T-helper 2 cell treated with Interferon-gamma antibody and Interleukin-4, amounts not matched to agents 100 ng/mL and 5 ng/mL, for 36 hours (primary cell): ENCODE data around the gene SGPL1. TPM values are rescaled to one million over a fixed set of nuclear protein-coding genes. Genes with fewer than 3 reads are reported as not detected.

Experiments used
- intact Hi-C: fragments of 100-400 bp; cut with micrococcal nuclease; formaldehyde crosslinking; loops from one replicate; pipeline ENCODE4 v1.15.1; 2023
- total RNA-seq: library from RNA; stranded (reverse); gene quantifications from 2 replicates; pipeline ENCODE4 v1.2.3, GENCODE V29; 2022

The SGPL1 gene
- total RNA-seq, 1 donor from 2014 or later, result 27.2 TPM

DNA sequence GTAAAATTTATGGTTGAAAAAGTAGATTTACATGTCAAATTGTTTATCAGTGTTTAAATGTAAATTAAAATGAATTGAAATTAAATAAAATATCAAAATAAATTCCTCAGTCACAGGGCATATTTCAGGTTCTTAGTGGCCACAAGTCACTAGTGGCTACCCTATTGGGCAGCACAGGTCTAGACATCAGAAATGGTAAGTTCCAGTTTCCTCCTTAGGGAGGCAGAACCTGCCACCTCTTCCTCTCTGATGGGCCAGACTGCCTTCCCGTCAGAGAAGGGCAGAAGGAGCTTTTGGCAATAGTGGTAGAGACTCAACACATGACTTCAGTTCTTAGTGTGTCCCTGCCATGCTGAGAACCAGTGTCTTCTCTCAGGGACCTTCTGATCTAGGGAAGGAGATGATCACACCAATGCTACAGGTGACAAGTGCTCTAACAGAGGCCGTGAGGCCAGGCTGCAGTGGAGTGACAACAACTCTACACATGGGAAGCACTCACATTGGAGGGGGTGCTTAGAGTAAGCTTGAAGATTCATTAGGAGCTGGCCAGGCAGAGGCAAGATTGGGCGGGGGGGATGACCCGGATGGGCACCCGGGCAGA is 87.0 kb downstream of the SGPL1 start:
- intact Hi-C loops, result no loop called here

DNA sequence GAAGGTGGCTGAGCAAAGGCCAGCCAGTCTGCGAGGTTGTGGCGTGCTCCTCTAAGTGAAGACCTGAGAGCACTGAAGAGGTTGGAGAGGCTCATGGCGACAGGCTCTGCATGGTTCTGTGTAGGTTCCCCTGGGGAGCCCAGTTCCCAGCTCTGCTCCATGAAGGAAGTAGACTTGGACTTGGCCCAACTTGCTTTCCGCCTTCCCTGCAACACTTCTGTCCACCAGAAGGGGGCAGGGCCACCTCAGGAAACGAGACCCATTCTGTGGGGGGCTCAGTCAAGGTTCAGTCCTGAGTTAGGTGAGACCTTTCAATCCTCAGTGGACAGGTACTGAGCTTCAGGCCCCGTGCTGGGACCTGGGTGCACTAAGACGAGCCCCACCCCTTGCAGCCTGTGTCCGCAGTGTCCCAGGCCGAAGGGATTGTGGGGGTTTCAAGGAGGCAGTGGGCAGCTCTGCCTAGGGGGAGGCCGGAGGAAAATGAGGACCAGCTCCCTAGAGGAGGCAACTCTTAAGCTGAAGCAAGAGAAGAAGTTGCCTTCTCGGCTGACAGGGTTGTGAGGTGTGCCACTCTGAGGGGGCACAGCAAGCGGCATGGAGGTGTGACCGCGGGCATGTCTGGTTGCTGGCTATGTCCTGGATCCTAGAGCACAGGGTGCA is 87.6 kb downstream of the SGPL1 start:
- intact Hi-C loops, result no loop called here

DNA sequence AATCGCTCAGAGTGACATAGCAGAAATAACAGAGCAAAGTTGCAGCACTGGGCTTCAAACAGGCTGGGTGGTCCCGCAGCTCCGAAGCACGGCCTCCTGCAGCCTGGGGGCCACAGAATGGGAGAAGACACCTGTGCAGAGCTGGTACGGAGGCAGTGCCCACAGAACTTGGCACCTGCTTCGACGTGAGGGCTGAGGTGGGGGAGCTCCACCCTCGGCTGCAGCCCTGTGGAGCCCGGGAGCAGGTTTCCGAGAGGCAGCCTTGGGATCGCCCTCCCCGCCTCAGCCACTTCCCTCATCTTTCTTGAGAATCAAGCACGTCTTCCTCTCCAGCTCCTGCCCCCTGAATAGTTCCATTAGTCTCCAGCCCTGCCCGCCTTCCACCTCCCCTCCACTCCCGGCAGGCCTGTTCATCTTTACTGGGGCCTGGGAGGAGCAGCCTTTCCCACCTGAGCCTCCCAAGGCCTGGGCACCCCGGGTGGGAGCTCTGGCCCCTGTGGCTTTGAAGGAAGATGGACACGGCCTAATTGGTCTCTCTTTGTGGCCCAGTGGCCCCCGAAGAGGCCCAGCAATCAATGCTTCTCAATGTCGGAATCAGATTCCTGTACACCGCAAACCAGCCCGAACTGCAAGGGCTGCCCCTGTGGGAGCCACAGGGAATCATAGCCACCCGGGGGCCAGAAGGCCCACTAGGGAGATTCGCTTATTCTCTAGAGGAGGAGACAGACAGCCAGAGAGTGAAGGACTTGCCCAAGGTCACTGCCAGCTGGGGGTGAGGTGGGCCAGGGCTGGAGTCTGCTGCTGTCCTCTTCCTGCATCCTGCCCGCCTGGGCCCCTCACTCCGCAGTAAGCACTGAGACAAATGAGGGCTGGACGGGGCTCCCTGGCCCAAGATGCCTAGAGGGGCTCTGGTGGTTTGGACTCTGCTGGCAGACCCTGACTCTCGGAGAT is 89.6 kb downstream of the SGPL1 start:
- intact Hi-C loops, result no loop called here

DNA sequence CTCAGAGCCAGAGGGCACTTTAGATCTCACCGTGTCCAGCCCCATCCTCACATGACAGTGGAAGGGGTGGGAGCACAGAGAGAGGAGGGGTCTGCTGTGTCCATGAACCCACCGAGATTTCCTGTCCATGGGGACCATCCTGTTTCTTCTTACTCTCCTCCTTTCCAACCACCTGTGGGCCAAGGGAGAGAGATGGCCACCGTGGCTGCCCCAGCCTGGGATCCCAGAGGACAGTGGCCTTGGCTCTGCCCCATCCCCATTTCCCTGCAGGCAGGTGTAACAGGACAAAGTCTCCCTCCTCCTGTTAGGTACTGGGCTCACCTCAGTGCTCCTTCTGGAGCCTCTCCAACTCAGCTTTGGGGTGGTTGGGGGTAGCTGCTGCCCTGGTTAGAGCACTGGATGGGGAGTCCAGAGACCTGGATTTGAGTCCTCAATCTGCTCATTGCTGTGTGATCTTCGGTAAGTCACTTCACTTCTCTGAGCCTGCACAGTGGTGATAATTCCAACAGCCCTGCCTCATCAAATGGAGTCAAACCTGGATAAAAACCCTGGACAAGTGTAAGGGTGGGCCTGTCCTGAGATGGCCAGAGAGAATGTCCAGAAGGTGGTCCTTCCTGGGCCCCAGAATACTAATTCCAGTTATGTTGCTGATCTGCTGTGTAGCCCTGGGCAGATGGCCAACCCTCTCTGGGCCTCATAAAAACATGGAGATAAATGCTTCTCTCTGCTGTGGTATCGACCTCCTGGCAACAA is 90.5 kb downstream of the SGPL1 start:
- intact Hi-C loops, result no loop called here

DNA sequence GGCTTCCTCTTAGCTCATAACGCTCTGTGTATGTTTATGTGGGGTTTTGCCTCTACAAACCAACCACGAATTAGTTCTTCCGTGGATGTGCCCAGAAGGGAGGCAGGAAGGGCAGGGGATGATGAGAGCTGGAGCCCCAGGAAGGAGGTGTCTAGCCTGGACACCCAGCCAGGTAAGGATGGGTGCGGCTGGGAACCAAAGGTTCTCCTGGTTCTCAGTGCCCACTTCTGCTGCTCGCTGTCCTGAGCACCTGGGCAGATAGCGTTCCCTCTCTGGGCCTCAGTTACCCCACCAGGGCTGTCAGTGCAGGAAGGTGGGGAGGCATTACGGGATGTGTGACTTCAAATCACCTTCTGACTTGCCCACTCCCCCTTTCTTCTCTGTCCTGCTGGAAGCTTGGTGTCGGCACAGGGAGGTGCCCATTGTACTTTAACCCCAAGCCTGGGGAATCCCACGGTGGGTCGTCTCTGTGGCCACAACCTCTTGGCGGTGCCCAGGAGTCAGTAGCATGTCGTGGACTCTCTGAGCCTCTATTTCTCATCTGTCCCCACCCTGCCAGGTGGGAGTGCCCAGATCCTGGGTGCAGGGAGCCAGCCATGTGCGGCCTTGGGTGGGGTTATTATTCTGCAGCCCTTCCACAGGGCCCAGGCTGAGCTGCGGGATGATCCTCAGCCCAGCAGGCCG is 91.3 kb downstream of the SGPL1 start:
- intact Hi-C loops, result no loop called here

DNA sequence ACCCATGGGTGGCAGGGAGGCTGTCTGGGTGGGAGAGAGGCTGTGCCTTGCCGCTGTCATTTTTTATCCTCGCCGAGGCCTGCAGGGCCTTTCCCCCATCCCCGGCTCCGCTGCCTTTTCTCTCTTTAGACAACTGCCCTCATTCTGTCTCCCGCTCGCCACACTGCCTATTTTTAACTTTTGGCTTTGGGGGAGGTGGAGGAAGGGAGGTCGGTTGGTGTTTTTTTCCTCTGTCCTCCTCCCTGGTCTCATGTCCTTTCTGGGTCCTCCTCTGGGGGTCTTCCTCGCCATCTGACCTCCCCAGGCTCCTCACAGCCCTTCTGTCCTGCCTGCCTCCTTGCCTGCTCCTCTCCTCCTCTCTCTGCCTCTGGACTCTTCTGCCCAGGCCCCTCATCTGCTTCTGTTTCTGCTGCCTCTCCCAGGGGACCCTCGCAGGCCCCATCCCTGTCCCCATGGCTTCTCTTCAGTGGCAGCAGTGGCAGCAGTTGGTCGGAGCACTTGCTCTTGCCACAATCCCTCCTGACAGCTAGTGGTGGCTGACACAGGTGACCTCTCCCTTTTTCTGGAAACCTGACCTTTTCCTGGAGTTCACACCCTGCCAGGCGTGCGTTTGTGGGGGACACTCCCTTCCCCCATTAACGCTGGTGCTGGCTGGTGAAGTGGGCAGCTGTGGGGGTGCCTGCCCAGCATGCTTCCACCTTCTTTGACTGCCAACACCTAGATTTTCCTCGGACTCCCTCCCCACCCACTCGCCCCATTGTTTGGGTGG is 92.1 kb downstream of the SGPL1 start:
- intact Hi-C loops, result no loop called here

DNA sequence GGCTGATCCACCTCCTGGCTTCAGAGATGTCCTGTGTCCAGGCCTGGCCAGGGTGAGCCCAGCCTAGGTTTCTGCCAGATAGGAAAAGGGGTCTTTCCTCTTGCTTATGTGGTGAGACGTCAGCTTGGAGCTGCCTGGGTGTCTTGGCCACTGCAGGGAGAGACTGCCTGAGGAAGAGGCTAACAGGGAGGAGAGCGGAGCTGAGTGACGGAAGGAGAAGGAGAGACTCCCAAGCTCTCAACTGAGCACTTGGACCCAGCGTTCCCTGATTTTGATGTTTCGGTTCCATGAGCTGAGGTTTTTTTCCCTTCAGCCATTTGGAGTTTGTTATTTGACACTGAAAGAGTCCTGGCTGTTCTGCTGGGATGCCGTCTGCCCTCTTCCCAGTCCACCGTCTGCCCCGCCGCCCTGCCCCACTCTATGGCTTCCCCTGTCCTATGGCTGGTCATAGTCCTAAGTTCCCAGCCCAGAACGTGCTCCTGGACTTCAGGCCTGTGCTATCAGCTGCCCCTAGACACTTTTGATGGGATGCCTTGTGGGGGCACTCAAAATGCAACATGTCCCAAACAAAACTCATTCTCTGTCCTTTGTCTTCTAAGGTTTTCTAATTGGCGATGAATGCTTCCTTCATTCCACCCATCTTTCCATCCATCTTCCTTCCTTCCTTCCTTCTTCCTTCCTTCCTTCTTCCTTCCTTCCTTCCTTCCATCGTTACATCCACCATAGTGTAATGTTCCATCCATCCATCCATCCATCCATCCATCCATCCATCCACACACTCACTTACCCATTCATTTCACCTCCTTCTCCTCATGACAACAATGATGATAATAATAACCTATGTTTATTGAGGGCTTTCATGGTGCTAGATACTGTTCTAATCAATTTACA is 92.9 kb downstream of the SGPL1 start:
- intact Hi-C loops, result no loop called here

DNA sequence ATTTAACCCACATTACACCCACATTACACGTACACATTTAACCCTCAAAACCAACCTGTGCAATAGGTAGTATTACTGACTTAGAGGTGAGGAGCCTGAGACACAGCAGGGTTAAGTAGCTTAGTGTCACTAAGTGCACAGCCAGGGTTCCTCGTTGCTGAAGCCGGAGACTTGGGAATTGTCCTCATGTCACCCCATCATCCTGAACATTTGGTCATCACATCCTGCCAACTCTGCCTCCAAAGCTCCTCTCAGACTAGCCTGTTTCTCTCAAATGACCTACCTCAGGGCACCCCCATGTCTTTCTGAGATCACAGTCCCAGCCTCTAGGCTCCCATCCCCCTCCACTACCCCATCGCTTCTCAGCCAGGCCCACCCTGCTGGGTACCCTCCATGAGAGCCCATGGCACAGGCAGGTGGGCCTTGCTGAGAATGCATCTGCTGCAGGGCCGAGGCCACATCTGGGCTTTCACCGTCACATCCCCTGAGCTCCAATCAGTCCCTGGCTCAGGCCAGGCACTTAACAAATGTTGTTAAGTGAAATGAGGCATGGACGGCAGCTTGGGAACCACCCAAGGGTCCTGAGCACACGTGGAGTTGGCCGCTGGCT is 93.7 kb downstream of the SGPL1 start:
- intact Hi-C loops, result no loop called here

DNA sequence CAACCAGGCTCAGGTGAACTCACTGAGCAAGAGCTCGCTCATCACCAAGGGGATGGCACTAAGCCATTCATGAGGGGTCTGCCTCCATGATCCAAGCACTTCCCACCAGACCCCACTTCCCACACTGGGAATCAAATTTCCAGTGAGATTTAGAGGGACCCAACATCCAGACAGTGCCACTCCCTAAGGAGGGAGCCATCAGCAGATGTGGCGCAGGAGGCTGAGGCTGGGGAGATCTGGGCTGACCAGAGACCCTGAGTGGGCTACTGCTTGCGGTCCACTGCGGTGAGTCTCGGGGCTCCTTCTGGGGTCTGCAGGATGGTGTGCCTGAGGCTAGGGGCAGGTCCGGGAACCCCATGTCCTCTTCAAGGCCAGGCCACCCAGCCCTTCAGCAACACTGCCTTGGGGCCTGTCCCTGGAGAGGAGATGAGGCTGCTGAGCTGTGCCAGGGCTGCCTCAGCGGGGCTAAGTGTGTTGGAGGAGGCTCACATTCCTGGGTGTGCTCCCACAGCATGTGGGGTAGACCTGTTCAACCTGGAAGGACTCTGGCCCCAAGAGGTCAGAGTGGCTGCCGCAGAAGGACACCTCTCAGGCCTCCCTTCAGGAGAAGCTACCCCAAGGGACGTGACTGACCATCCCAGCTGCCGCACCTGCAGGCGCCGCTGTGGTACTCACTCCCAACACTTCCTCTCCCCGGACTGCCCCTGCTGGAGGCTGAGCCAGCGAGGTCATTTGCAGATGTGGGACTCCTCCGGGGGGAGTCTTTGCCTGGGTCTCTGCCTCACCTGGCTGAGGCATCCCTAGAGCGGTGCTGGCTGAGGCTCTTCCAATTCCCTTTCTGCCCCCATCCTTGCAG is 95.0 kb downstream of the SGPL1 start:
- intact Hi-C loops, result no loop called here

DNA sequence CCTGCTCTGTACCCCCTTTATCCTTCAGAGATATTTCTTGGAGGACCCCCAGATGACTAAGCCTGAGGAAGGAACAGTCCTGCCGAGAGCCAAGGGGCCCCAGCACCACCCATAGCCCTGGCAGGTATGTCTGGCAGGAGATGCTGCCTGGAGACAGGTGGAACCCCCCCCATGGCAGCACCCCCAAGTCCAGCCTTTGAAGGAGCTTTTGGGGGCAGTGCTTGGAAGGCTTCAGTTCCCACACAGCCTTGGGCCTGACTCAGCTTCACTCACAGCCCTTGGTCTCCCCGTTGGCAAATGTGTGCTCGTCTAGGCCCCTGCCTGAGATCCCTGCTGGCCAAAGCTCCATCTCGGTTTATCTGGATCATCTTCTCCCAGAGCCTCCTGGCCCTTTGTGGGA is 95.6 kb downstream of the SGPL1 start:
- intact Hi-C loops, result no loop called here

DNA sequence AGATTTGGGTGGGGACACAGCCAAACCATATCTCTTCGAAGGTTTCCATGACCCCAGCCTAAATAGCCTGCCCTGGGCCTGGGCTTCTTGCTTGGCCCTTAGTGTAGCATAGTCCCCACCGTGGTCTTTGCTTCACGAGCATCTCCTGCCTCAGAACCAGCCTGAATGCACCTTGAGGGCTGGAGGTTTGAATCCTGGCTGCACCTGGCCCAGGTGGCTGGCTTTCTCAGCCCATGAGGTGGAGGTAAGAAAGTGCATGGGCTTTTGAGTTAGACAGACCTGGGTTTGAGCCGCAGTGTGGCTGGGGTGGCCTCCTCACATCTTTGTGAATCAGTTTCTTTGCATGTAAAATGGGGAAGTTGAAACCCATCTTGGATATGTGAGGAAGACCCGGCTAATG is 96.8 kb downstream of the SGPL1 start:
- intact Hi-C loops, result no loop called here

DNA sequence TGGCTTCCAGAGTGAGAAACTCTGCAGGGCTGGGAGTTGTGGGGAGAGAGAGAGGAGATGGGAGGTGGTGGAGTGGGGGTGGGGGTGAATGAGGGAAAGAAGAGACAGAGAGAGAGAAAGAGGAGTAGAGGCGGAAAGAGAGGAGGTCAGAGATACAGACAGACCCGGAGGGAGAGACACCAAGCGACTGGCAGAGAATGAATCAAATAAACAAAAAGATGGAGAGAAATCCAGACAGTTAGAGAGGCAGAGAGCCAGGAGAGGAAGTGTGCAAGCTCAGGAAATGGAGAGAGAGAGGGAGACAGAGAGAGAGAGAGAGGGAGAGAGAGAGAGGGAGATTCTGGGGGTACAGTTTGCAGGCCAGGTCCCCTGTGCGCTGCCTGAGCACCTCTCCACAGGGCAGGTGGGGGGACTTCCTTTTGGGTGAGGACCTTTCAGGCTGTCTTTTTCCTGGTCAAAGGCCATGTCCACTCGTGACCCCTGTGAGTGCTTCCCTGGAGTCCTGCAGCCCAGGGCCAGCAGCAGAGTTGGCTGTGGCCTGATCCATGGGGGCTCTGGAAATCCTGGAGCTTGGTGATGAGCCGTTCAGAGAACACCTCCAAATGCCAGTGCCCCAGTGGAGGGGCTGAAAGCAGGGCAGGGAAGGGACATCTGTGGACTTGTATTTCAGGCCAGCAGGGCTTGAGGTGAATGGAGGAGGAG is 97.6 kb downstream of the SGPL1 start:
- intact Hi-C loops, result no loop called here

DNA sequence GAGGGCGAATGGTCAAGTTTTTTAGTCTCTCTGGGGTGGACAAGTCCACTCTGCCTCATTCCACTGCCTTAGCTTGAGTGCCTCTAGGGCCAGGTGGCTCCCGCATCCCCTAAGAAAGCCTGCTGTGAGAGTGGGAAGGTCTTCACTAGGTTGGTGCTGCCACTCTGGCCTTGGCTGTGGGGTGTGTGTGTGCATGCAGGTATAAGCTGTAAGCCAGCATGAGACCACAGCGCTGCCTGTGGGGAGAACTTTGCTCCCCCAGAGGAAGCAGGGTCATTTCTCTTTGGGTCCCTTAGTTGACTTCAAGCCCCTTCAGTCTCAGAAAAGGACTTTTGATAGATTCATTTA is 98.1 kb downstream of the SGPL1 start:
- intact Hi-C loops, result no loop called here

DNA sequence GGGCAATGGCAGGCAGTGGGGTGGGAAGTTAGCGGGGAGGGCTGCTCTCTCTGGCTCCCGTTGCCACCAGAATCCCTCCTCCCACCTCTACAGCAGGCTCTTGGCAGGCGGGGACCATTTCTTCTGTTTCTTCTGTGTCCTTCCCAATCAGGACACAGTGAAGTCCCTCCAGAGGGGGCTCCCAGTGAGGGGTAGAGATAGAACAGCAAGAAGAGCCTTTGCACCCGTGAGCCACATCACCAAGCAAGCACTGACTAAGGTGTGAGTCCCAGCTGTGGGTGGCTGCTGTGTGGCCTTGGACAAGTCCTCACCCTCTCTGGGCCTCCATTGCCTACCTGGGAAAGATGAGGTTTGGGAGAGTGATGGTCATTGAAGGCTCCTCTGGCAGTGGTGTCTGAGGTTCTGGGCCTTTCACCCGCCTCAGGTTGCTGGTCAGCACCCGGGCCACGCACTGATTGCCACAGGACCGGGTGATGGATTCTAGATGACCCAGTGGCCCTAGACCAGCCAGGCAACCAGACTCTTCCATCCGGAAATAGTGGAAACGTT is 98.6 kb downstream of the SGPL1 start:
- intact Hi-C loops, result no loop called here

DNA sequence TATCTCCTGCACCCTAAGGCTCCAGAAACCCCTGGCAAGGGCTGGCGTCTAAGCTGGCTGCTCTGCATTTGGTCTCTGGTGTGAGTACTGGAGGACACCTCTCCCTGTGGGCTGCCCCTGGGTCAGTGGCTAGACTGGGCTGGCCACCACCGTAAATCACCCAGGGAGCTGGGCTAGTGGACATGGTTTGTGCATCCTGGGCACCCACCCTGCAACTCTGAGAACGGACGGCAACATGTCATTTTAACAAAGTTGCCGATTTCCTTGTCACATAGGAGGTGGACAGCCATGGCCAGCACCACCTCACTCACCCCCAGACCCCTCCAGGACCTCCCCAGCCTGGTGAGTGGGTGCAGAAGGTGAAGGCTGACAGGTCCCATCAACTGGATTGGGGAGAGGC is 99.5 kb downstream of the SGPL1 start:
- intact Hi-C loops, result no loop called here

DNA sequence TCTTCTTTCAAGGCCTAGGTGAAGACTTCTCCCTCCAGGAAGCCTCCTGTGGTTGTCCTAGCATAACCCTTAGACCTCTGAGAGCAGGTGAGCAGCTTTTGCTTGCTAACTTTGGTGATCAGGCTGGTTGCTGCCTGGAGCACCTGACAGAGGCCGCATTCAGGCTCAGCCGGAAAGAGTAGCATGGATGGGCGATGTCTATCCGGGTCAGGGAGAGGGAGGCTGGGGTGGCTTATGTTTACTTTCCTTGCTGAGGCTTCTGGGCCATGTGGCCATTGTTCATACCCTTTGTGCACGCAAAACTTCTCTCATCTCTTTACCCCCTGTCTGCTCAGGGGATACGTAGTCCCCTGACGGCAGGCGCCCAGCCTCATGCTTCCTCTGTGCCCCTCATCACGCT is 100.1 kb downstream of the SGPL1 start:
- intact Hi-C loops, result no loop called here

DNA sequence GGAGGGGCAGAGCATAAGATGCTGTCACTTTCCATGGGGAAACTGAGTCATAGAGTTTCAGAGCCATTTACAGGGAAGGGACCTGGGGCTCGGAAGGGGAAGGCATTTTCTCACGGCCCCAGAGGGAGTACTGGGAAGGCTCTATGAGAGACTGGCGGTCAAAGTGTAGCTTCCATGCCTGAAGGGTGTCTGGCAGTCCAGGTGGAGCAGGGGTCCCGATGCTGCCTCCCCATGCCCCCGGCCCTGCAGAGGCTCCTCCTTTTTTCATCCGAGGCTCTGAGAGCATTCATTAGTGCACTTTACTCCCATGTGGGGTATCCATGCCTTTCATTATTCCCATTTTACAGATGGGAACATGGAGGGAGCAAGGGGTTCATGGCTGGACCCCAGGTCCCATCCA is 100.5 kb downstream of the SGPL1 start:
- intact Hi-C loops, result no loop called here
